ENCODE results near the gene ABCB8. TPM values are rescaled to one million over a fixed set of nuclear protein-coding genes. Genes with fewer than 3 reads are reported as not detected.
A peak's percentile ranks its signal among the peaks of the same experiment; 100 is the strongest.

The ABCB8 gene
- total and polyA plus RNA-seq, 9 of the 15 experiments (the other 6 are each of a cell fraction or from before 2014, with no cell fraction given): 7.6 to 106 (median 36.3) TPM

- TF ChIP-seq PHTF2 (CRISPR knock-in tag; IDR thresholded peaks at IDR 0.05) (no peak), TFAM (CRISPR knock-in tag; conservative IDR thresholded peaks at IDR 0.05) (no peak), GTF2E2 (tag; IDR thresholded peaks at IDR 0.05) (no peak), ZKSCAN1 (IDR thresholded peaks at IDR 0.05; ENCODE audit: low read depth, low read length) (no peak; the same call in 1 of the 2 replicates), MTA3 (IDR thresholded peaks at IDR 0.05; ENCODE audit: borderline replicate concordance) (peak; percentile 98), RBM34 (IDR thresholded peaks at IDR 0.05; ENCODE audit: borderline replicate concordance, insufficient read depth, low read length) (no peak), ZNF311 (CRISPR knock-in tag; IDR thresholded peaks at IDR 0.05) (no peak), CBFA2T2 (conservative IDR thresholded peaks at IDR 0.05) (no peak), ZZZ3 (IDR thresholded peaks at IDR 0.05) (no peak), E2F4 (CRISPR knock-in tag; IDR thresholded peaks at IDR 0.05; ENCODE audit: low read depth) (no peak), ELF4 (CRISPR knock-in tag; IDR thresholded peaks at IDR 0.05) (no peak), RBM25 (IDR thresholded peaks at IDR 0.05; ENCODE audit: low read depth, low read length, severe bottlenecking) (no peak), VEZF1 (CRISPR knock-in tag; IDR thresholded peaks at IDR 0.05) (peak; percentile 66; the same call in 1 of the 2 replicates), U2AF2 (optimal IDR thresholded peaks at IDR 0.05; ENCODE audit: low read depth, low read length) (no peak), LARP7 (IDR thresholded peaks at IDR 0.05) (peak; percentile 97; the same call in 1 of the 2 replicates), ZNF140 (CRISPR knock-in tag; IDR thresholded peaks at IDR 0.05) (no peak), NR0B1 (IDR thresholded peaks at IDR 0.05; ENCODE audit: partially characterized antibody) (no peak), ZNF324 (CRISPR knock-in tag; IDR thresholded peaks at IDR 0.05) (no peak), CLOCK (CRISPR knock-in tag; IDR thresholded peaks at IDR 0.05; ENCODE audit: borderline replicate concordance) (no peak), NR3C1 (CRISPR knock-in tag; IDR thresholded peaks at IDR 0.05) (no peak), ID3 (CRISPR knock-in tag; IDR thresholded peaks at IDR 0.05) (no peak), ID3 (tag; IDR thresholded peaks at IDR 0.05) (peak; percentile 85), ASH1L (IDR thresholded peaks at IDR 0.05; ENCODE audit: borderline replicate concordance, low read depth, partially characterized antibody) (no peak), MAFF (IDR thresholded peaks at IDR 0.05; ENCODE audit: low read length) (no peak)
Measured at GRCh38 chr7:151017953-151018420, 10.3 kb upstream of the ABCB8 start (continued).

Data from K562 (cell line).